Keratinocyte (primary cell): ENCODE measurements around the gene MSS51.

Experiments used
- EZH2 ChIP-seq: IDR thresholded peaks from one replicate; pipeline ENCODE4 v1.6.1; 2012; ENCODE audit warnings: inconsistent platforms, mild to moderate bottlenecking, low read length, moderate library complexity
- TF ChIP-seq, protein P1 (sequence below), 3 experiments: IDR thresholded peaks in 1 of 3; conservative IDR thresholded peaks in 1 of 3; optimal IDR thresholded peaks in 1 of 3; 2 replicates in 2 of 3; 3 replicates in 1 of 3; pipeline versions ENCODE3 to v1.5.1; 2011; ENCODE audit warnings: low read length in 3 of 3, mild to moderate bottlenecking in 3 of 3, moderate library complexity in 2 of 3, control low read depth in 1 of 3, inconsistent platforms in 1 of 3; ENCODE audit not compliant: insufficient read depth in 2 of 3; ENCODE audit errors: extremely low read depth in 1 of 3

DNA sequence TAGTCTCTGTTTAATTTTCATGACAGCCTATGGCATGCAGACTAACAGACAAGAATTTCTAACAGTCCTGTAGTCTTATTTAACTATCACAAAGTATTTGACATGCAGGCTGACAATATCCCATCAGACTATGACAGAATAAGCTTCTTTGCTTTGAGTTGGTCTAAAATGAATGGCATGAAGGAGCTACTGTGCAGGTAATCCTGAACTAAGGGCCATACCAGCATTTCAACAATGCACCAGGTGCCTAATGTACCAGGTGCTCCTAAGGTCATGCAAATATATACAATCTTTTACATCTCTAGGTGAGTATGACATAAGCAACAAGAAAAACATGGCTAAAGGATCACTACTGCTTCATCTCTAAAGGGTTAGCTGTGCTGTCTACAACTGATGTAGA, 13.6 kb upstream of the MSS51 start:
- TF ChIP-seq, protein P1, sequence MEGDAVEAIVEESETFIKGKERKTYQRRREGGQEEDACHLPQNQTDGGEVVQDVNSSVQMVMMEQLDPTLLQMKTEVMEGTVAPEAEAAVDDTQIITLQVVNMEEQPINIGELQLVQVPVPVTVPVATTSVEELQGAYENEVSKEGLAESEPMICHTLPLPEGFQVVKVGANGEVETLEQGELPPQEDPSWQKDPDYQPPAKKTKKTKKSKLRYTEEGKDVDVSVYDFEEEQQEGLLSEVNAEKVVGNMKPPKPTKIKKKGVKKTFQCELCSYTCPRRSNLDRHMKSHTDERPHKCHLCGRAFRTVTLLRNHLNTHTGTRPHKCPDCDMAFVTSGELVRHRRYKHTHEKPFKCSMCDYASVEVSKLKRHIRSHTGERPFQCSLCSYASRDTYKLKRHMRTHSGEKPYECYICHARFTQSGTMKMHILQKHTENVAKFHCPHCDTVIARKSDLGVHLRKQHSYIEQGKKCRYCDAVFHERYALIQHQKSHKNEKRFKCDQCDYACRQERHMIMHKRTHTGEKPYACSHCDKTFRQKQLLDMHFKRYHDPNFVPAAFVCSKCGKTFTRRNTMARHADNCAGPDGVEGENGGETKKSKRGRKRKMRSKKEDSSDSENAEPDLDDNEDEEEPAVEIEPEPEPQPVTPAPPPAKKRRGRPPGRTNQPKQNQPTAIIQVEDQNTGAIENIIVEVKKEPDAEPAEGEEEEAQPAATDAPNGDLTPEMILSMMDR (optimal IDR thresholded peaks at IDR 0.05 in 1 of 3, IDR thresholded peaks at IDR 0.05 in 1 of 3, conservative IDR thresholded peaks at IDR 0.05 in 1 of 3; ENCODE audit: extremely low read depth in 1 of 3, insufficient read depth in 2 of 3, low read length in 3 of 3): no peak
- TF ChIP-seq EZH2: no peak
